DMS53 treated with DMSO at 0.1 percent for 48 hours (cell line): ENCODE measurements around the gene PDCD6IP.
"Not testable (repeated sequence)": the region's sequence is repeated elsewhere in the genome, so short reads cannot be mapped to it uniquely, and the experiment has no call there.

Source experiments
- DNase-seq: peaks from one replicate; lab custom pipeline; 2025; ENCODE audit not compliant: unreplicated experiment; lab: John Stamatoyannopoulos, UW

The PDCD6IP gene

GRCh38 chr3:33848624-33849347 lies 50.4 kb downstream of the PDCD6IP start:
- DNase-seq, result no peak

DNA sequence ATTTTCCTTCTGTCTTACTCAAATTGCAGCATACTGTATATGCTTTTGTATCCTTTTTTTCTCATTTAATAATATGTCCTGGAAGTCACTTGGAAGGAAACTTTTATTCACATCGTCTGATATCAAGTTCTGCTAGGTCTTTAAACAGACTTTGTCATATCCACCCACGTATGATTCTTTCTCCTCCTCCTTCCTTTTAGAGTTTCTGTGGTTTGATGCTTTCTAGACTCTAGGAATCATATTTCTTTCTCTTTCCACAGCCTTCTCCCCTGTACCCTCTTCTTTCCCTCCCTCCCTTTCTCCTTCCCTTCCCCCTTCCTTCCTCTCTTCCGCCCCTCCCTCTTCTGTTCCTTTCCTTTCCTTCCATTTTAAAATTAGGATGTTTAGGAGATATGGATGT lies 52.2 kb downstream of the PDCD6IP start:
- DNase-seq, result not testable (repeated sequence)

DNA sequence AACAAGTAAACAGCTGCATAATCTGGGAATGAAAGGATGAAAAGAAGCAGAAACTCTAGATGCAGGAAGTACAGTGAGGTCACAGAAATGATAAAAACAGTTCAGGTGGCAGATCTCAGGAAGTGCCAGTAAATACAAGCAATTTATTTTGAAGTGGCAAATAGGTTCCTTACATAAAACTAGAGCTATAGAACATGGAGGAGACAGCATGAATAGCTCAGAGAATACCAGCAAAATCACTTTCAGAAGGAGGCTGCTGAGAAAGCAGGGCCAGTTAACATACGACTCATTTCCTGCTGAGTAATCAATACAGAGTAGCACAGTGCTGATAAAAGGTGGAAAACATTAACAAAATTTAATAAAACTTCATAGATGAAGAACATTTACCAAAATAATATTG lies 57.0 kb downstream of the PDCD6IP start:
- not testable (repeated sequence) for DNase-seq

DNA sequence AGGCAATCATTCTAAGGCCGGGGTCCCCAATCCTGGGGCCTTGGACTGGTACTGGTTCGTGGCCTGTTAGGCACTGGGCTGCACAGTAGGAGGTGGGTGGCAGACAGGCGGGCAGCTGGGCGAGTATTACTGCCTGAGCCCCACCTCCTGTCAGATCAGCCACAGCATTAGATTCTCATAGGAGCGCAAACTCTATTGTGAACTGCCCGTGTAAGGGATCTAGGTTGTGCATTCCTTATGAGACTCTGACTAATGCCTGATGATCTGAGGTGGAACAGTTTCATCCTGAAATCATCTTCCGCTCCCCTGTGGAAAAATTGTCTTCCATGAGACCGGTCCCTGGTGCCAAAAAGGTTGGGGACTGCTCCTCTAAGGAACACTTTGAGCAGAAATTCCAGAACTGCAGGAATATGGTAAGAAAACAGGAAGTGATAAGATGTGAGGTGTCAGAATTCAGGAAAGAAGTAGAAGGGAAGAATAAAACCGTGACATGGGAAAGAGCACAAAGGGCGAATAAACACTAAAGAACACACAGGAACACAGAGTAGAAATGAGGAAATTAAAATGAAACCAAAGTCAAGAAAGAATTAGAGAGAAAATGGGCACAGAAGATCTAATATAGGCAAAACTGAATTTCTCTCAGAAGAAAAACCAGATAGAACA lies 57.6 kb downstream of the PDCD6IP start:
- no peak for DNase-seq

DNA sequence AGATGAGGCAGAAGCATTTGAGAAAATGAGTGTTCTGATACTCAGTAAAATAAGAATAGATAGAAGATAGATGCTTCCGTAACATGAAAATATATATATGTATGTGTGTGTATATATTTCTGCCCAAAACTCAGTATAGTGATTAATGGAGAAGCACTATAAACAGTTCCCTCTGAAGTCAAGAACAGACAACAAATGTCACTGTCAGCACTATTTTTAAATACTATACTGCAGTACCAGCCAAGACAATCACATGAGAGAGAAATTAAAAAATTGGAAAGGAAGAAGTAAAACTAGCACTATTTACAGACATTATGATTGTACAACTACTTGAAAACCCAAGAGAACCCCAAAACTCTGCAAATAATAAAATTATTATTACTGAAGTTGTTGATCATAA lies 59.3 kb downstream of the PDCD6IP start:
- not testable (repeated sequence) for DNase-seq

DNA sequence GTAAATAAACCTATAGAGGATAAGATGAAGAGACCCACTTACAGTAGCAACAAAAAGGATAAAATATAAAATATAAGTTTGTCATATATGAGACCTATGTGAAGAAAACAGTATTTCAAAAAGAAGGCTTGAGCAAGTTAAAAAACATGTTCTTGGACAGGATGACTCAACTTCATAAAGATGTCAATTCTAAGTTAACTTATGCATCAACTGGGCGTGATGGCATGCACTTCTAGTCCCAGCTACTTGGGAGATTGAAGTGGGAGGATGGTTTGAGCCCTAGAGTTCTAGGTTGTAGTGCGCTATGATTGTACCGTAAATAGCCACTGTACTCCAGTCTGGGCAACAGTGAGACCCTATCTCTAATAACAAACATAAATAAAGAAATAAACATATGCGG lies 59.7 kb downstream of the PDCD6IP start:
- DNase-seq, result no peak

GRCh38 chr3:33860373-33861050 lies 62.1 kb downstream of the PDCD6IP start:
- no peak for DNase-seq

GRCh38 chr3:33865133-33865532 lies 66.7 kb downstream of the PDCD6IP start:
- DNase-seq, result no peak

GRCh38 chr3:33868309-33868708 lies 69.9 kb downstream of the PDCD6IP start:
- no peak for DNase-seq

DNA sequence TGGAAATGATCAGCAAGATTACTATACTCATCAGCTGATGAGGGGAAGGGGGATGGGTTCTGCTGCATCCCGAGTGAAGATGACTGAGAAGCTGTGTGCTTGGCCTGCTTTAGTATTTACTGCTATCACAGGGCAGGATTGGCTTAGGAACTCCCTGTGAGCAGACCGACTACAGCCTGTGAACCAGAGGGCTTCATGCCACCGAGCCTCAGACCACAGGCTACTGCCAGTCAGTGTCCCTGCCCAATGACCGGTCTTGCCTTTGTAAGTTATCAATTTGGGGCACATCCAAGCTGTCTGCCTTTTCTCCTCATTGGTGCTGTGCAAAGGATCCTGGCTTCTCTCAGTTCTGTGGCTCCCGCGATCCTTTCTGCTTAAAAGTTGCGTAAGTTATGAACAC lies 71.5 kb downstream of the PDCD6IP start:
- DNase-seq, result no peak

- DNase-seq, result no peak
These were observed 76.4 kb downstream of the PDCD6IP start for GRCh38 chr3:33874815-33875214.

- no peak for DNase-seq
These were observed 77.2 kb downstream of the PDCD6IP start for GRCh38 chr3:33875680-33876079.

DNA sequence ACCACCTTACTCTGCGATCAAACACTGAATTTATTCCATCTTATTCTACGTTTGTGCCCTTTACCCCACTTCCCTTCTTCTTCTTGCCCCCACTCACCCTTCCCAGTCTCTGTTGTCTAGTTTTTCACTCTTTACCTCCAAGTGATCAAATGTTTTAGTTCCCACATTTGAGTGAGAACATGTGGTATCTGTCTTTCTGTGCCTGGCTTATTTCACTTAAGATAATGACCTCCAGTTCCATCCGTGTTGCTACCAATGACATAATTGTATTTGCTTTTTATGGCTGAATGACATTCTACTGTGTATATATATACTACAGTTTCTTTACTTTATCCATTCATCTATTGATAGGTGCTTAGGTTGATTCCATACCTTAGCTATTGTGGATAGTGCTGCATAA lies 78.8 kb downstream of the PDCD6IP start:
- DNase-seq, result peak; percentile 31

GRCh38 chr3:33879540-33879939 lies 81.1 kb downstream of the PDCD6IP start:
- DNase-seq, result no peak

DNA sequence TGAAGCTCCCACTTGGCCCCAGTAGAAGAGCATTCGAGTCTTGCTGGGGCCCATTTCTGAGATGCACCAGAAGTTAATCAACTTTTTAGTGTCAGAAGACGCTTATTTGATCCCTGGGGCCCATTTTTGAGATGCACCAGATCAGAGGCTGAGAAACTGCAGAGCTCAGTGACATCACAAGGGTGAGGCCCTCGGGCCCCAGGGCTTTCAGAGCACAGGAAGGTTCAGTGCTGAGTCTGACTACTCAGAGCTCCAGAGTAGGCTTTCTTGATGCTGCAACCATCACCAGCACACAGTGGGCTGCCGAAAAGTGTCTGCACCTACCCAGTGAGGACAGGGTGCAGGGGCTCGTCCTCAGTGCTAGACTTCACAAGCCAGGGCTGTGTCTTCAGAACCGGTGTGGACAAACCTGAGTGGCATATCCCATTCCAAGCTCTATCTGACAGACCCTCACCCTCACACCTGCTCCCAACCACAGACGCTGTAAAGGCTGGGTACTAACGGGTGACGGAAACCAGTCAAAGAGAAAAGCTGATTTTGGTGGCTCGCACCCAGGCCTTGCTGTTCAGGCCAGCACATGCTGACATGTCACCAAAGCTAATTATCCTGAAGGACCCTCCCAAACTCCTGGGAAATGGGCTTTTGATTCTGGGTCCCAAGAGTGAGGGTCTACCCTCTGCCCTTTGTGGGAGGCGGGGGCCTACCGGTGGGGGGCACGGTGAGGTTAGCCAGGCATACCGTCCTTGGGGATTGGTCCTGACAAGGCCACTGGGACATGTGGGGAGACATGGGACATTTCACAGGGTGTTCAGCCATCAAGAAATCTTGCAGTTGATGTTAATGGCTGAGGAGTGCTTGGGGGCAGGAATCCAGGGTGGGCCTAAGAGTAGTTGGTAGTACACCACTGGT lies 83.0 kb downstream of the PDCD6IP start:
- DNase-seq, result no peak

DNA sequence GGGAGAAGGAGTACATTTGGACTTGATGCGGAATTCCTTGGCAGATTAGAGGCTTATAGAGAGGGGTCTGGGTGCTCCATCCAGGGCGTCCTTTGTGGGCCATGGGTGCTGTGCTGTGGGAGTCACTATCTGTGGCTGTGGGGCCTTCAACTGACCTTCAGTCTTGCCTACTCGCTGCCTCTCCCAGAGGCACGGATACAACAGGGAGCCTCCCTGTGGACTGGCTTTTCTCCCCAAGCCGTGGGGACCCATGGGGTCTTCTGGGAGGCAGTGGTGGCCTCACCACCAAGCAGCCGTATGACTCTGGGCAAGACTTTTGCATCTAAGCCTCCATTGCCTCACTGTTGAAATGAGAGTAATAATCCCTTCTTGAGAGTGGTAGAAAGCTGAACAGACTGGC lies 83.9 kb downstream of the PDCD6IP start:
- DNase-seq, result no peak

GRCh38 chr3:33883538-33883950 lies 85.1 kb downstream of the PDCD6IP start:
- no peak for DNase-seq

DNA sequence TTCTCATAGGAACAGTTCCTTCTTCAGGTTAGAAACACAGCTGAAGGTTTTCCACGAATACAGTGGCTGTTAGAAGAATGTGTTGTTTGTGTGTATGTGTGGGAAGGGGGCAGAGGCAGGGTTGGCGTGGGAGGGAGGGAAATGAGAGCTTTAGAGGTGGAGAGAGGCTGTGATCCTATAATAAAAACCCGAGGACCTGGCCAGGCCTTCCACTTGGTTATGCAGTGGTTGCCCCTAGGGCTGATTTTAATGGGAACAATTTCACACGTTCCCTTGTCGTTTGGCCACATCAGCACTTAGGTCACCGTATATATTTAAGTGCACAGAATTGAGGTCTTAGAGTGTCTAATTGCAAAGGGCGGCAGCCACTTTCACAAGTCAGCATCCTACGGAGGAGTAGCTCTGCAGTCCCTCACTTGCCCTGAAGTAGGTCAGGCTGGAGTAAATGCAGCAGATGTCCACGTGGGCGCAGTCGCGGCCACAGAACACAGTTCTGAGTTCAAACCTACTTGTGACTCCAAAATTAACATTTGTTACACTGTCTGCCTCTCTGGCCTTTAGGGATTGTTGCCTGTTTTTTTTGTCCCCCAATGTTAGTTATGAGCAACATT lies 85.6 kb downstream of the PDCD6IP start:
- no peak for DNase-seq

DNA sequence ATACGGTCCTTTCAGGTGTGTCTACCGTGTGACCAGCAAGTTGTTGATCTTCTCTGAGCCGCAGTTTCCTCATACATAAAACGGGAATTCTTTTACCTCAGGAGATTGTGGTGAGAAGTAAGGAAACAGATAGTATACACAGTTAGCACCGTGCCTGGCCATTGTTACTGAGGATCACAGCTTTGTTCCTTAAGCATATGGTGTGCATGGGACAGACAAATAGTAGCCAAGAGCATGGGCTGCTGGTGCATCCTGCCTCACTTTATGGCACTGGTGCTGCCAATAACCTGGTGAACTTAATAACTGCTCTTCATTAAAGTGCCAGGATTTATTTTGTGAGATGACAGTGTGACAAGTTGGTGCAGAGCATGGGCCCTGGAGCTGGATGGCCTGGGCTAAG lies 86.3 kb downstream of the PDCD6IP start:
- no peak for DNase-seq

DNA sequence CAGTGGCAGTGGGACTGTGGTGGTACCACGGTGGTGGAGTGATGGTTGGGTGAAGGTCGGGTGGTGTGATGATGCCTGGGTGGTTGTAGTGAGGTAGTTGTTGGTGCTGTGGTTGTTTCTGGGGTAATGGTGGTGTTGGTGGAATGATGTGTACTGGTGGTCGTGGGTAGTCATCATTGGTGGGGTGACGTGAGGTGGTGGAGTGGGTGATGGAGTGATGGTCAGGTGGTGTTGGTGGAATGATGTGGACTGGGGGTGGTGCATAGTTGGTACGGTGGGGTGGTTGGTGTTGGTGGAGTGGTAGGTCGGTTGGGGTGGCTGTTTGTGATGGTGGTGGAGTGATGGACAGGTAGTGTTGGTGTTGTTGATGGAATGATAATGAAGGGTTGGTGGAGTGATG lies 87.1 kb downstream of the PDCD6IP start:
- DNase-seq, result no peak

GRCh38 chr3:33886015-33886414 lies 87.6 kb downstream of the PDCD6IP start:
- DNase-seq, result no peak
